ENCODE data around the gene SLC34A1.

SLC34A1 gene

GRCh38 chr5:177362610-177363507 lies 21.4 kb upstream of the SLC34A1 start (continued):
- TF ChIP-seq, protein P1, sequence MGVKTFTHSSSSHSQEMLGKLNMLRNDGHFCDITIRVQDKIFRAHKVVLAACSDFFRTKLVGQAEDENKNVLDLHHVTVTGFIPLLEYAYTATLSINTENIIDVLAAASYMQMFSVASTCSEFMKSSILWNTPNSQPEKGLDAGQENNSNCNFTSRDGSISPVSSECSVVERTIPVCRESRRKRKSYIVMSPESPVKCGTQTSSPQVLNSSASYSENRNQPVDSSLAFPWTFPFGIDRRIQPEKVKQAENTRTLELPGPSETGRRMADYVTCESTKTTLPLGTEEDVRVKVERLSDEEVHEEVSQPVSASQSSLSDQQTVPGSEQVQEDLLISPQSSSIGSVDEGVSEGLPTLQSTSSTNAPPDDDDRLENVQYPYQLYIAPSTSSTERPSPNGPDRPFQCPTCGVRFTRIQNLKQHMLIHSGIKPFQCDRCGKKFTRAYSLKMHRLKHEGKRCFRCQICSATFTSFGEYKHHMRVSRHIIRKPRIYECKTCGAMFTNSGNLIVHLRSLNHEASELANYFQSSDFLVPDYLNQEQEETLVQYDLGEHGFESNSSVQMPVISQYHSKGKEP (tag by site-specific recombination; IDR thresholded peaks at IDR 0.05), result no peak
- TF ChIP-seq ZNF433 (tag by site-specific recombination; IDR thresholded peaks at IDR 0.05; ENCODE audit: low read depth), result no peak
- no peak for TF ChIP-seq ZNF10 (tag by site-specific recombination; IDR thresholded peaks at IDR 0.05)
- TF ChIP-seq, protein P2, sequence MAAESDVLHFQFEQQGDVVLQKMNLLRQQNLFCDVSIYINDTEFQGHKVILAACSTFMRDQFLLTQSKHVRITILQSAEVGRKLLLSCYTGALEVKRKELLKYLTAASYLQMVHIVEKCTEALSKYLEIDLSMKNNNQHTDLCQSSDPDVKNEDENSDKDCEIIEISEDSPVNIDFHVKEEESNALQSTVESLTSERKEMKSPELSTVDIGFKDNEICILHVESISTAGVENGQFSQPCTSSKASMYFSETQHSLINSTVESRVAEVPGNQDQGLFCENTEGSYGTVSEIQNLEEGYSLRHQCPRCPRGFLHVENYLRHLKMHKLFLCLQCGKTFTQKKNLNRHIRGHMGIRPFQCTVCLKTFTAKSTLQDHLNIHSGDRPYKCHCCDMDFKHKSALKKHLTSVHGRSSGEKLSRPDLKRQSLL (tag by site-specific recombination; IDR thresholded peaks at IDR 0.05), result no peak
- TF ChIP-seq ZBTB48 (tag by site-specific recombination; IDR thresholded peaks at IDR 0.05), result peak; percentile 63; the same call in 1 of the 2 replicates
- no peak for TF ChIP-seq ZNF211 (tag by site-specific recombination; IDR thresholded peaks at IDR 0.05; ENCODE audit: low read depth)
- TF ChIP-seq ZNF529 (tag by site-specific recombination; IDR thresholded peaks at IDR 0.05; ENCODE audit: insufficient replicate concordance), result no peak
- no peak for TF ChIP-seq ZNF394 (tag by site-specific recombination; IDR thresholded peaks at IDR 0.05; ENCODE audit: borderline replicate concordance)
- TF ChIP-seq GLIS1 (tag by site-specific recombination; IDR thresholded peaks at IDR 0.05), result peak; percentile 74; the same call in 1 of the 2 replicates
- TF ChIP-seq ZNF791 (tag by site-specific recombination; IDR thresholded peaks at IDR 0.05), result no peak
- TF ChIP-seq REPIN1 (tag by site-specific recombination; IDR thresholded peaks at IDR 0.05; ENCODE audit: low read depth), result no peak
- TF ChIP-seq ZNF341 (tag by site-specific recombination; IDR thresholded peaks at IDR 0.05; ENCODE audit: low read depth), result peak; percentile 96
- TF ChIP-seq ZNF426 (tag by site-specific recombination; IDR thresholded peaks at IDR 0.05), result no peak
- TF ChIP-seq, protein P3, sequence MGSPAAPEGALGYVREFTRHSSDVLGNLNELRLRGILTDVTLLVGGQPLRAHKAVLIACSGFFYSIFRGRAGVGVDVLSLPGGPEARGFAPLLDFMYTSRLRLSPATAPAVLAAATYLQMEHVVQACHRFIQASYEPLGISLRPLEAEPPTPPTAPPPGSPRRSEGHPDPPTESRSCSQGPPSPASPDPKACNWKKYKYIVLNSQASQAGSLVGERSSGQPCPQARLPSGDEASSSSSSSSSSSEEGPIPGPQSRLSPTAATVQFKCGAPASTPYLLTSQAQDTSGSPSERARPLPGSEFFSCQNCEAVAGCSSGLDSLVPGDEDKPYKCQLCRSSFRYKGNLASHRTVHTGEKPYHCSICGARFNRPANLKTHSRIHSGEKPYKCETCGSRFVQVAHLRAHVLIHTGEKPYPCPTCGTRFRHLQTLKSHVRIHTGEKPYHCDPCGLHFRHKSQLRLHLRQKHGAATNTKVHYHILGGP (tag by site-specific recombination; IDR thresholded peaks at IDR 0.05), result no peak
- no peak for TF ChIP-seq MYNN (tag by site-specific recombination; IDR thresholded peaks at IDR 0.05; ENCODE audit: borderline replicate concordance)
- TF ChIP-seq ZBTB20 (tag by site-specific recombination; IDR thresholded peaks at IDR 0.05), result peak; percentile 70; the same call in 1 of the 2 replicates
- TF ChIP-seq ZNF837 (tag by site-specific recombination; IDR thresholded peaks at IDR 0.05), result no peak
- no peak for TF ChIP-seq ZFP37 (tag by site-specific recombination; IDR thresholded peaks at IDR 0.05)
- no peak for TF ChIP-seq ZNF248 (tag by site-specific recombination; IDR thresholded peaks at IDR 0.05)
- TF ChIP-seq, protein P4, sequence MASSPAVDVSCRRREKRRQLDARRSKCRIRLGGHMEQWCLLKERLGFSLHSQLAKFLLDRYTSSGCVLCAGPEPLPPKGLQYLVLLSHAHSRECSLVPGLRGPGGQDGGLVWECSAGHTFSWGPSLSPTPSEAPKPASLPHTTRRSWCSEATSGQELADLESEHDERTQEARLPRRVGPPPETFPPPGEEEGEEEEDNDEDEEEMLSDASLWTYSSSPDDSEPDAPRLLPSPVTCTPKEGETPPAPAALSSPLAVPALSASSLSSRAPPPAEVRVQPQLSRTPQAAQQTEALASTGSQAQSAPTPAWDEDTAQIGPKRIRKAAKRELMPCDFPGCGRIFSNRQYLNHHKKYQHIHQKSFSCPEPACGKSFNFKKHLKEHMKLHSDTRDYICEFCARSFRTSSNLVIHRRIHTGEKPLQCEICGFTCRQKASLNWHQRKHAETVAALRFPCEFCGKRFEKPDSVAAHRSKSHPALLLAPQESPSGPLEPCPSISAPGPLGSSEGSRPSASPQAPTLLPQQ (tag by site-specific recombination; IDR thresholded peaks at IDR 0.05), result peak; percentile 25
- TF ChIP-seq SCRT2 (tag by site-specific recombination; IDR thresholded peaks at IDR 0.05), result no peak
- no peak for TF ChIP-seq ZNF155 (tag by site-specific recombination; IDR thresholded peaks at IDR 0.05)
- TF ChIP-seq, protein P5, sequence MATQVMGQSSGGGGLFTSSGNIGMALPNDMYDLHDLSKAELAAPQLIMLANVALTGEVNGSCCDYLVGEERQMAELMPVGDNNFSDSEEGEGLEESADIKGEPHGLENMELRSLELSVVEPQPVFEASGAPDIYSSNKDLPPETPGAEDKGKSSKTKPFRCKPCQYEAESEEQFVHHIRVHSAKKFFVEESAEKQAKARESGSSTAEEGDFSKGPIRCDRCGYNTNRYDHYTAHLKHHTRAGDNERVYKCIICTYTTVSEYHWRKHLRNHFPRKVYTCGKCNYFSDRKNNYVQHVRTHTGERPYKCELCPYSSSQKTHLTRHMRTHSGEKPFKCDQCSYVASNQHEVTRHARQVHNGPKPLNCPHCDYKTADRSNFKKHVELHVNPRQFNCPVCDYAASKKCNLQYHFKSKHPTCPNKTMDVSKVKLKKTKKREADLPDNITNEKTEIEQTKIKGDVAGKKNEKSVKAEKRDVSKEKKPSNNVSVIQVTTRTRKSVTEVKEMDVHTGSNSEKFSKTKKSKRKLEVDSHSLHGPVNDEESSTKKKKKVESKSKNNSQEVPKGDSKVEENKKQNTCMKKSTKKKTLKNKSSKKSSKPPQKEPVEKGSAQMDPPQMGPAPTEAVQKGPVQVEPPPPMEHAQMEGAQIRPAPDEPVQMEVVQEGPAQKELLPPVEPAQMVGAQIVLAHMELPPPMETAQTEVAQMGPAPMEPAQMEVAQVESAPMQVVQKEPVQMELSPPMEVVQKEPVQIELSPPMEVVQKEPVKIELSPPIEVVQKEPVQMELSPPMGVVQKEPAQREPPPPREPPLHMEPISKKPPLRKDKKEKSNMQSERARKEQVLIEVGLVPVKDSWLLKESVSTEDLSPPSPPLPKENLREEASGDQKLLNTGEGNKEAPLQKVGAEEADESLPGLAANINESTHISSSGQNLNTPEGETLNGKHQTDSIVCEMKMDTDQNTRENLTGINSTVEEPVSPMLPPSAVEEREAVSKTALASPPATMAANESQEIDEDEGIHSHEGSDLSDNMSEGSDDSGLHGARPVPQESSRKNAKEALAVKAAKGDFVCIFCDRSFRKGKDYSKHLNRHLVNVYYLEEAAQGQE (tag by site-specific recombination; IDR thresholded peaks at IDR 0.05), result no peak
- TF ChIP-seq, protein P6, sequence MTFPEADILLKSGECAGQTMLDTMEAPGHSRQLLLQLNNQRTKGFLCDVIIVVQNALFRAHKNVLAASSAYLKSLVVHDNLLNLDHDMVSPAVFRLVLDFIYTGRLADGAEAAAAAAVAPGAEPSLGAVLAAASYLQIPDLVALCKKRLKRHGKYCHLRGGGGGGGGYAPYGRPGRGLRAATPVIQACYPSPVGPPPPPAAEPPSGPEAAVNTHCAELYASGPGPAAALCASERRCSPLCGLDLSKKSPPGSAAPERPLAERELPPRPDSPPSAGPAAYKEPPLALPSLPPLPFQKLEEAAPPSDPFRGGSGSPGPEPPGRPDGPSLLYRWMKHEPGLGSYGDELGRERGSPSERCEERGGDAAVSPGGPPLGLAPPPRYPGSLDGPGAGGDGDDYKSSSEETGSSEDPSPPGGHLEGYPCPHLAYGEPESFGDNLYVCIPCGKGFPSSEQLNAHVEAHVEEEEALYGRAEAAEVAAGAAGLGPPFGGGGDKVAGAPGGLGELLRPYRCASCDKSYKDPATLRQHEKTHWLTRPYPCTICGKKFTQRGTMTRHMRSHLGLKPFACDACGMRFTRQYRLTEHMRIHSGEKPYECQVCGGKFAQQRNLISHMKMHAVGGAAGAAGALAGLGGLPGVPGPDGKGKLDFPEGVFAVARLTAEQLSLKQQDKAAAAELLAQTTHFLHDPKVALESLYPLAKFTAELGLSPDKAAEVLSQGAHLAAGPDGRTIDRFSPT (tag by site-specific recombination; IDR thresholded peaks at IDR 0.05), result no peak
- no peak for TF ChIP-seq ZNF132 (tag by site-specific recombination; IDR thresholded peaks at IDR 0.05; ENCODE audit: borderline replicate concordance)
- no peak for TF ChIP-seq ZNF292 (tag by site-specific recombination; IDR thresholded peaks at IDR 0.05; ENCODE audit: borderline replicate concordance, low read depth)

Data from HEK293 (cell line).